Liver (tissue), 9 donors: ENCODE measurements around the gene ZNF664. TPM values are rescaled to one million over a fixed set of nuclear protein-coding genes. Genes with fewer than 3 reads are reported as not detected.

Experiments
- DNase-seq: peaks from one replicate; pipeline ENCODE4 v3.0.0-alpha.2; 2017; ENCODE audit warnings: low spot score
- H3K27ac ChIP-seq, 2 donors: one replicate each; pipeline ENCODE4 v1.7.0; 2013; ENCODE audit warnings: inconsistent platforms in 2 of 2, low read length in 2 of 2, control low read depth in 1 of 2, low read depth in 1 of 2, mild to moderate bottlenecking in 1 of 2
- H3K27me3 ChIP-seq, 4 donors: one replicate each; pipeline versions ENCODE4 v1.6.1 to v1.7.0; 2013; ENCODE audit warnings: low read length in 3 of 4, inconsistent platforms in 1 of 4, mild to moderate bottlenecking in 1 of 4, moderate library complexity in 1 of 4; ENCODE audit not compliant: control insufficient read depth in 4 of 4, insufficient read depth in 4 of 4
- H3K36me3 ChIP-seq, 4 donors: one replicate each; pipeline versions ENCODE4 v1.6.1 to v1.7.0; 2013; ENCODE audit warnings: low read length in 3 of 4, mild to moderate bottlenecking in 3 of 4, low read depth in 1 of 4, moderate library complexity in 1 of 4; ENCODE audit not compliant: control insufficient read depth in 4 of 4, insufficient read depth in 3 of 4
- H3K4me1 ChIP-seq, 4 donors: one replicate each; pipeline versions ENCODE4 v1.6.1 to v1.7.0; 2013; ENCODE audit warnings: low read length in 3 of 4, mild to moderate bottlenecking in 3 of 4, moderate library complexity in 1 of 4; ENCODE audit not compliant: control insufficient read depth in 4 of 4, insufficient read depth in 4 of 4
- H3K4me3 ChIP-seq, 3 donors: one replicate each; pipeline versions ENCODE4 v1.6.1 to v1.7.0; 2013; ENCODE audit warnings: low read length in 3 of 3, control low read depth in 1 of 3, low read depth in 1 of 3, mild to moderate bottlenecking in 1 of 3
- H3K9ac ChIP-seq, 2 donors: one replicate each; pipeline ENCODE4 v1.7.0; 2013; ENCODE audit warnings: low read length in 2 of 2, mild to moderate bottlenecking in 2 of 2, moderate library complexity in 2 of 2, control low read depth in 1 of 2, low read depth in 1 of 2
- H3K9me3 ChIP-seq, 4 donors: one replicate each; pipeline versions ENCODE4 v1.6.1 to v1.7.0; 2013; ENCODE audit warnings: low read length in 3 of 4; ENCODE audit not compliant: control insufficient read depth in 4 of 4
- ATF3 ChIP-seq: IDR thresholded peaks from 2 replicates; pipeline ENCODE4 v1.6.1; 2016; ENCODE audit warnings: antibody characterized with exemption
- CTCF ChIP-seq: fragments of 150-350 bp; IDR thresholded peaks from 2 replicates; pipeline ENCODE4 v1.5.1; 2017; ENCODE audit warnings: improper control_type of control experiment, low read depth, low read length; ENCODE audit not compliant: missing input control
- EGR1 ChIP-seq, 2 donors: IDR thresholded peaks; 2 replicates each; pipeline ENCODE4 v1.6.1; 2016 to 2018; ENCODE audit warnings: antibody characterized with exemption in 2 of 2, low read depth in 2 of 2
- FOXA1 ChIP-seq: IDR thresholded peaks from 2 replicates; pipeline ENCODE4 v1.6.1; 2016; ENCODE audit warnings: antibody characterized with exemption
- FOXA2 ChIP-seq: IDR thresholded peaks from 2 replicates; pipeline ENCODE4 v1.6.1; 2016; ENCODE audit warnings: antibody characterized with exemption
- GABPA ChIP-seq, 2 donors: IDR thresholded peaks in 1 of 2; conservative IDR thresholded peaks in 1 of 2; 2 replicates each; pipeline ENCODE4 v1.6.1; 2016; ENCODE audit warnings: antibody characterized with exemption in 2 of 2, mild to moderate bottlenecking in 1 of 2, moderate library complexity in 1 of 2
- HNF4A ChIP-seq, 2 donors: conservative IDR thresholded peaks; 2 replicates each; pipeline ENCODE4 v1.6.1; 2016; ENCODE audit warnings: antibody characterized with exemption in 2 of 2, mild to moderate bottlenecking in 2 of 2
- HNF4G ChIP-seq: IDR thresholded peaks from 2 replicates; pipeline ENCODE4 v1.6.1; 2016; ENCODE audit warnings: antibody characterized with exemption
- JUND ChIP-seq, 2 donors: IDR thresholded peaks; 2 replicates each; pipeline ENCODE4 v1.6.1; 2016; ENCODE audit warnings: antibody characterized with exemption in 2 of 2
- MAX ChIP-seq: IDR thresholded peaks from 2 replicates; pipeline ENCODE4 v1.6.1; 2016; ENCODE audit warnings: antibody characterized with exemption
- RAD21 ChIP-seq, 2 donors: IDR thresholded peaks; 2 replicates each; pipeline ENCODE4 v1.6.1; 2016; ENCODE audit warnings: antibody characterized with exemption in 2 of 2, mild to moderate bottlenecking in 2 of 2
- REST ChIP-seq: IDR thresholded peaks from 2 replicates; pipeline ENCODE4 v1.6.1; 2016; ENCODE audit warnings: antibody characterized with exemption, mild to moderate bottlenecking
- RXRA ChIP-seq, 2 donors: IDR thresholded peaks; 2 replicates each; pipeline ENCODE4 v1.6.1; 2017 to 2018; ENCODE audit warnings: antibody characterized with exemption in 2 of 2, mild to moderate bottlenecking in 1 of 2
- SP1 ChIP-seq: IDR thresholded peaks from 2 replicates; pipeline ENCODE4 v1.6.1; 2018; ENCODE audit warnings: antibody characterized with exemption, mild to moderate bottlenecking
- TAF1 ChIP-seq: conservative IDR thresholded peaks from 2 replicates; pipeline ENCODE4 v1.6.1; 2016; ENCODE audit warnings: antibody characterized with exemption, mild to moderate bottlenecking
- YY1 ChIP-seq: IDR thresholded peaks from 2 replicates; pipeline ENCODE4 v1.6.1; 2016; ENCODE audit warnings: antibody characterized with exemption, mild to moderate bottlenecking
- ZBTB33 ChIP-seq: IDR thresholded peaks from 2 replicates; pipeline ENCODE4 v1.6.1; 2016; ENCODE audit warnings: antibody characterized with exemption
- WGBS: extraction: QIAGEN DNeasy Blood & Tissue Kit; methylation state at CpG from one replicate; pipeline ENCODE4 v1.1.7; 2013; 5-methylcytosine and 5-hydroxymethylcytosine counted together
- polyA plus RNA-seq, 2 donors: library from polyadenylated mRNA; stranded (reverse) in 1 of 2; unstranded in 1 of 2; fragments of 200-250 nt in 1 of 2; fragments of >200 nt in 1 of 2; fragmentation: Nextera tagmentation in 1 of 2; extraction: Ambion mirVana in 1 of 2; gene quantifications; one replicate each; pipeline versions ENCODE4 v1.2.1 to v1.2.3, GENCODE V29; 2013 to 2015
- total RNA-seq, 2 donors: library from RNA; depleted of rRNA; stranded (reverse); fragments of >200 nt; gene quantifications; one replicate each; pipeline ENCODE4 v1.2.3, GENCODE V29; 2014
- donor health status: healthy.
- donor health status: healthy.
- donor health status: healthy.
- donor health status: healthy.
- donor health status: healthy.

Gene ZNF664
- total and polyA plus RNA-seq, 4 donors, result 7.2 to 40.3 (median 29.6) TPM

GRCh38 chr12:124027753-124028554 is 54.9 kb downstream of the ZNF664 start:
- Histone ChIP-seq H3K27me3 (no peaks in the 10 kb centered on the region), H3K4me1 (no peaks in the 10 kb centered on the region), H3K9me3 (no peaks in the 10 kb centered on the region), H3K36me3 (no peaks in the 10 kb centered on the region), H3K27ac (no peak overlapping the region), H3K9ac (no peak overlapping the region), H3K4me3 (no peak overlapping the region)
- 88% methylated on average over 18 of the region's 18 CpGs for WGBS
- TF ChIP-seq REST (no peak), GABPA (IDR thresholded peaks at IDR 0.05 in 1 of 2, conservative IDR thresholded peaks at IDR 0.05 in 1 of 2) (no peak), YY1 (no peak), HNF4A (conservative IDR thresholded peaks at IDR 0.05) (no peak), SP1 (no peak), HNF4G (no peak), ZBTB33 (no peak), CTCF (no peak), FOXA1 (no peak), RXRA (IDR thresholded peaks at IDR 0.05) (no peak), EGR1 (IDR thresholded peaks at IDR 0.05; ENCODE audit: low read depth in 2 of 2) (no peak), TAF1 (no peak)
- no peak for DNase-seq

- WGBS, result 78% methylated on average over 5 of the region's 5 CpGs
- Histone ChIP-seq H3K9ac (no peak overlapping the region), H3K4me1 (no peaks in the 10 kb centered on the region), H3K36me3 (no peaks in the 10 kb centered on the region), H3K27me3 (no peaks in the 10 kb centered on the region), H3K9me3 (no peaks in the 10 kb centered on the region), H3K4me3 (no peak overlapping the region), H3K27ac (no peak overlapping the region)
- TF ChIP-seq FOXA1 (no peak), TAF1 (no peak), MAX (no peak), HNF4G (no peak), ZBTB33 (no peak), RAD21 (IDR thresholded peaks at IDR 0.05) (no peak), YY1 (no peak), ATF3 (no peak), HNF4A (conservative IDR thresholded peaks at IDR 0.05) (no peak), JUND (IDR thresholded peaks at IDR 0.05) (no peak), RXRA (IDR thresholded peaks at IDR 0.05) (no peak), FOXA2 (no peak), CTCF (no peak), GABPA (IDR thresholded peaks at IDR 0.05 in 1 of 2, conservative IDR thresholded peaks at IDR 0.05 in 1 of 2) (no peak)
- DNase-seq, result no peak
These were observed 55.5 kb downstream of the ZNF664 start for GRCh38 chr12:124028555-124028925.
